Calu3 (cell line): ENCODE measurements around the gene ELL. TPM values are rescaled to one million over a fixed set of nuclear protein-coding genes. Genes with fewer than 3 reads are reported as not detected.

Experiments used
- BruUV-seq: library from RNA; stranded (reverse); fragments of 400-500 nt; replicated peaks from 2 replicates; lab custom pipeline; 2021; lab: Mats Ljungman, UMichigan
- CTCF ChIA-PET: fragments of 300-600 bp; sonication (Branson Sonifier 250); formaldehyde crosslinking; loops from one replicate; lab custom pipeline; 2022; ENCODE audit warnings: antibody characterized with exemption; lab: Charles Lee
- DNase-seq: peaks from one replicate; pipeline ENCODE4 v3.0.0; 2022
- H3K27ac Mint-ChIP-seq: one replicate; pipeline ENCODE4 v1.8.0; 2022; ENCODE audit warnings: mixed read lengths; ENCODE audit not compliant: unreplicated experiment
- H3K27me3 Mint-ChIP-seq: one replicate; pipeline ENCODE4 v1.8.0; 2022; ENCODE audit warnings: mixed read lengths; ENCODE audit not compliant: unreplicated experiment
- H3K36me3 Mint-ChIP-seq: one replicate; pipeline ENCODE4 v1.8.0; 2022; ENCODE audit warnings: mild to moderate bottlenecking, moderate library complexity, mixed read lengths; ENCODE audit not compliant: insufficient read depth, unreplicated experiment
- H3K4me1 Mint-ChIP-seq: one replicate; pipeline ENCODE4 v1.8.0; 2022; ENCODE audit warnings: mild to moderate bottlenecking, low read depth, mixed read lengths; ENCODE audit not compliant: unreplicated experiment
- H3K4me3 Mint-ChIP-seq: one replicate; pipeline ENCODE4 v1.8.0; 2022; ENCODE audit warnings: mild to moderate bottlenecking, low read depth, moderate library complexity, mixed read lengths; ENCODE audit not compliant: unreplicated experiment
- H3K9me3 Mint-ChIP-seq: one replicate; pipeline ENCODE4 v1.8.0; 2022; ENCODE audit warnings: low read depth, mixed read lengths; ENCODE audit not compliant: unreplicated experiment
- intact Hi-C: fragments of 100-400 bp; cut with micrococcal nuclease; formaldehyde crosslinking; loops from one replicate; pipeline ENCODE4 v1.10.0; 2022; ENCODE audit not compliant: unreplicated experiment
- total RNA-seq: library from RNA; stranded (reverse); gene quantifications from 2 replicates; pipeline ENCODE4 v1.2.3, GENCODE V29; 2022
- TF ChIP-seq, protein P1 (sequence below): fragments of 200-600 bp; IDR thresholded peaks from one replicate; pipeline ENCODE4 v1.8.0; 2022; ENCODE audit warnings: antibody characterized with exemption; ENCODE audit not compliant: unreplicated experiment

ELL gene
- total RNA-seq, 1 experiment from 2014 or later, result 11.0 TPM

- CTCF ChIA-PET, result no interaction called here
- no peaks in the 10 kb centered on the region for H3K27me3 Mint-ChIP-seq
- no peak overlapping the region for H3K4me3 Mint-ChIP-seq
- no peak for DNase-seq
- no peaks in the 10 kb centered on the region for H3K9me3 Mint-ChIP-seq
- no peaks in the 10 kb centered on the region for H3K36me3 Mint-ChIP-seq
- TF ChIP-seq, protein P1, sequence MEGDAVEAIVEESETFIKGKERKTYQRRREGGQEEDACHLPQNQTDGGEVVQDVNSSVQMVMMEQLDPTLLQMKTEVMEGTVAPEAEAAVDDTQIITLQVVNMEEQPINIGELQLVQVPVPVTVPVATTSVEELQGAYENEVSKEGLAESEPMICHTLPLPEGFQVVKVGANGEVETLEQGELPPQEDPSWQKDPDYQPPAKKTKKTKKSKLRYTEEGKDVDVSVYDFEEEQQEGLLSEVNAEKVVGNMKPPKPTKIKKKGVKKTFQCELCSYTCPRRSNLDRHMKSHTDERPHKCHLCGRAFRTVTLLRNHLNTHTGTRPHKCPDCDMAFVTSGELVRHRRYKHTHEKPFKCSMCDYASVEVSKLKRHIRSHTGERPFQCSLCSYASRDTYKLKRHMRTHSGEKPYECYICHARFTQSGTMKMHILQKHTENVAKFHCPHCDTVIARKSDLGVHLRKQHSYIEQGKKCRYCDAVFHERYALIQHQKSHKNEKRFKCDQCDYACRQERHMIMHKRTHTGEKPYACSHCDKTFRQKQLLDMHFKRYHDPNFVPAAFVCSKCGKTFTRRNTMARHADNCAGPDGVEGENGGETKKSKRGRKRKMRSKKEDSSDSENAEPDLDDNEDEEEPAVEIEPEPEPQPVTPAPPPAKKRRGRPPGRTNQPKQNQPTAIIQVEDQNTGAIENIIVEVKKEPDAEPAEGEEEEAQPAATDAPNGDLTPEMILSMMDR, result no peak
- no TSS peak for BruUV-seq
- intact Hi-C loops, result no loop called here
- no peaks in the 10 kb centered on the region for H3K4me1 Mint-ChIP-seq
- H3K27ac Mint-ChIP-seq, result no peak overlapping the region
Observed at GRCh38 chr19:18427080-18427742, 94.7 kb downstream of the ELL start.

GRCh38 chr19:18426416-18426767 is 95.5 kb downstream of the ELL start:
- Mint-ChIP-seq H3K27ac (no peak overlapping the region), H3K27me3 (no peaks in the 10 kb centered on the region), H3K4me3 (no peak overlapping the region), H3K9me3 (no peaks in the 10 kb centered on the region), H3K4me1 (no peaks in the 10 kb centered on the region), H3K36me3 (no peaks in the 10 kb centered on the region)
- no peak for DNase-seq
- intact Hi-C loops, result no loop called here
- TF ChIP-seq, protein P1, result no peak
- CTCF ChIA-PET, result no interaction called here
- no TSS peak for BruUV-seq

DNA sequence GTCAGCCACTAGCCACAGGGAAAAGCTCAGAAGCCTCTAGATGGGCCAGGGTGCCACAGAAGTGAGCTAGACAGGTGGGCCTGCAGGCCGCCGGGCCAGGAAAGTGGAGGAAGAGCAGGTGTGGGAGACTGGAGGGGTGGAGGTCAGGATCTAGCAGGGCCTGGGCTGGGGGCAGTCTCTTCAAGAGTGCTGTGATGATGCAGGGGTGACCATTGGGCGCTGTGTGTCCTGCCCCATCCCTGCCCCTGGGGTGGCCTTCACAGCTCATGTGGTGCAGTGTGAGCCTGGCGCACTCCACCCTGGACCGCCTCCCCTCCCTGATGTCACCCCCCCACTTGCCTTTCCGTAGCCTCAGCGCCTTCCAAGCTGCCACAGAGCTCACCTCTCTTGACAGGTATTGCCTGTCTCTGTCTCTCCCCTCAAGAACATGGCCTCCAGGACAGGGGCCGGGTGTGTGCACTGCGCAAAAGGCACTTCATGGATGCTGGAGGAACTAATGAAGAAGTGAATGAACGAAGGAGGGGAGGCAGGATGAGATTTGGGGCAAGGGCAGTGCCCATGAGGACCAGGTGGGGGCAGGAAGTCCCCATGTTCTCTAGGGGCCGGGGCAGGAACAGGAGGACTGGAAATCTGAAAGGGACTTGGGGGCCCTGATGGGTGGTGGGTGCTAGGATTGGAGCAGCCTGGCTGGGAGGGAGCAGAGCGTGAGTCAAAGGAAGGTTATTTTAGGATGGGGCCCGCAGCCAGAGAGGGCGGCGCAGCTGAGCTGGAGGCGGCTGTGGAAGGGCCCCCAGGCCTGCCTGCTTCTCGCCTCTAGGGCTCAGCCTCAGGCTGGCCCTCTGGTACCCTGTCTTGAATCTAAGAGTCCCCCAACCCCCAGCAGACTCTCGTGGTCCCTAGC is 96.1 kb downstream of the ELL start:
- Mint-ChIP-seq H3K36me3 (no peaks in the 10 kb centered on the region), H3K9me3 (no peaks in the 10 kb centered on the region), H3K27ac (no peak overlapping the region), H3K4me3 (no peak overlapping the region), H3K4me1 (no peaks in the 10 kb centered on the region), H3K27me3 (no peaks in the 10 kb centered on the region)
- no peak for DNase-seq
- BruUV-seq, result no TSS peak
- CTCF ChIA-PET, result no interaction called here
- TF ChIP-seq, protein P1, result no peak
- intact Hi-C loops, result no loop called here

DNA sequence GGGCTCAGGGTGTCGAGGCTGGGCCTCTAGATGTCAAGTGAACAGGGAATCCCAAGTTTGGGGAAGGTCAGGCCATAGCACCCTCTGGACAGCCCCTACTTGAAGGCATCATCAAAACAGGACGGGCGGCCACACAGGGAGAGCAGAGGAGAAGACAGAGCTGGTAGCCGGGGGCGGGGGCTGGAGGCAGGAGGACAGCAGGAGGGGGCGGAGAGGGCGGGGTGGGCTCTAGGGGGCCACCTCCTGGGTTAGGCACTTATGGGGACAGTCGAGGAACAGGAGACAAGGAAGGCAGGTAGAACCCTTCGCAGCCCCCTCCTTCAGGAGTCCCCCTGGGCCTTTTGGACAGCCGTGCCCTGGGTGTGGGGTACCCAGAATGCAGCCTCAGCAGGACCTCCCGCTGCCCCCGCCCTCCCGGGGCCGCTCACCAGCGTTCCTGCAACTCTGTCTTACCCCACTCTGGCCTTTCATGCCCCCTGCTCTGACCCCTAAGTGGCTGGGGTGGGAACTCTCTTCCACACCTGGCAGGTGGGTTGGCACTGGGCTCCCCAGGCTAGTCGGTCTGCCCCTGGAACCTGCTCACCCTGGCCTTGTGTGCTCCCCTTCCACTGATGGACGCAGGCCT is 96.9 kb downstream of the ELL start:
- Mint-ChIP-seq H3K36me3 (peaks cover 5% of the 10 kb centered on the region), H3K9me3 (no peaks in the 10 kb centered on the region), H3K27ac (no peak overlapping the region), H3K4me3 (no peak overlapping the region), H3K4me1 (no peaks in the 10 kb centered on the region), H3K27me3 (no peaks in the 10 kb centered on the region)
- BruUV-seq, result no TSS peak
- TF ChIP-seq, protein P1, result no peak
- intact Hi-C loops, result no loop called here
- CTCF ChIA-PET, result no interaction called here
- DNase-seq, result no peak
